Transverse colon (tissue), 3 donors: ENCODE data around the gene RPLP2.

Experiments
- CTCF ChIP-seq, 5 experiments: fragments of 200-600 bp in 3 of 5; fragments of 450-650 bp in 2 of 5; sonication (generic) in 3 of 5; IDR thresholded peaks; 1 replicate in 2 of 5; 2 replicates in 3 of 5; pipeline ENCODE4 v1.5.1; 2016 to 2017; ENCODE audit warnings: antibody characterized with exemption in 5 of 5, inconsistent platforms in 3 of 5, mild to moderate bottlenecking in 2 of 5, moderate library complexity in 1 of 5
- POLR2A ChIP-seq: fragments of 450-650 bp; IDR thresholded peaks from one replicate; pipeline ENCODE4 v1.6.1; 2016; ENCODE audit warnings: antibody characterized with exemption, mild to moderate bottlenecking, moderate library complexity

GRCh38 chr11:796565-797295, 13.0 kb upstream of the RPLP2 start:
- TF ChIP-seq CTCF (IDR thresholded peaks at IDR 0.05) = no peak
- no peak for TF ChIP-seq POLR2A
